ENCODE data around the gene ZBTB44. TPM values are rescaled to one million over a fixed set of nuclear protein-coding genes. Genes with fewer than 3 reads are reported as not detected.

ZBTB44 gene
- total RNA-seq, 1 experiment from 2014 or later: 32.5 TPM

GRCh38 chr11:130178441-130179339 is 136.0 kb downstream of the ZBTB44 start:
- BruUV-seq (replicated peaks): no TSS peak
- Histone ChIP-seq H3K79me2 (ENCODE audit: insufficient read depth, low read length) (peaks cover 79% of the 10 kb centered on the region), H3K4me3 (replicated peaks in 1 of 2; ENCODE audit: low read depth in 1 of 2, low read length in 2 of 2) (no peak overlapping the region), H3K9me2 (ENCODE audit: insufficient read depth) (no peaks in the 10 kb centered on the region), H3K4me2 (ENCODE audit: low read length) (no peak overlapping the region), H3K4me1 (ENCODE audit: control insufficient read depth in 1 of 2, insufficient read depth in 2 of 2, low read length in 2 of 2) (peaks cover 16 to 39% of the 10 kb centered on the region in 2 experiments), H3K36me3 (ENCODE audit: control insufficient read depth in 1 of 2, insufficient read depth in 2 of 2, low read length in 2 of 2) (no peaks in the 10 kb centered on the region), H2AFZ (ENCODE audit: low read depth, low read length, poor library complexity, severe bottlenecking) (no peak overlapping the region), H3K27me3 (ENCODE audit: insufficient read depth, low read length) (no peaks in the 10 kb centered on the region), H3K9ac (ENCODE audit: low read length) (no peak overlapping the region), H4K20me1 (ENCODE audit: insufficient read depth) (peaks cover 6% of the 10 kb centered on the region; the same call in 1 of the 2 replicates), H3K9me3 (ENCODE audit: control insufficient read depth in 1 of 2, insufficient read depth in 1 of 2, low read depth in 1 of 2, low read length in 2 of 2) (no peaks in the 10 kb centered on the region), H3K27ac (ENCODE audit: low read depth, low read length) (no peak overlapping the region)
- DNase-seq (ENCODE audit: low read depth, low spot score) (no peak), ATAC-seq (no peak)
- RAD21 ChIA-PET (ENCODE audit: low non-redundant PET in 1 of 2, low total read pairs in 2 of 2, uncharacterized antibody in 2 of 2, unreplicated experiment in 2 of 2): no interaction called here
- TF ChIP-seq POLR2AphosphoS5 (IDR thresholded peaks at IDR 0.05; ENCODE audit: low read depth, low read length) (no peak), ZFX (IDR thresholded peaks at IDR 0.05) (no peak), FOSL1 (IDR thresholded peaks at IDR 0.05; ENCODE audit: low read depth) (no peak), RAD21 (IDR thresholded peaks at IDR 0.05; ENCODE audit: low read depth) (no peak), EZH2 (IDR thresholded peaks at IDR 0.05) (no peak), ELF1 (IDR thresholded peaks at IDR 0.05; ENCODE audit: borderline replicate concordance, low read depth) (no peak), ZNF274 (IDR thresholded peaks at IDR 0.05; ENCODE audit: low read depth, low read length) (no peak), CEBPB (IDR thresholded peaks at IDR 0.05; ENCODE audit: low read depth) (no peak)
- POLR2A ChIA-PET: no interaction called here
- CTCF ChIA-PET: interaction anchor here (0.7 kb wide), 1 partner anchor 34 kb away, joined by 3 read pairs; no protein-coding TSS in a partner anchor
- intact Hi-C loops (cut with micrococcal nuclease): no loop called here

- intact Hi-C loops (cut with micrococcal nuclease): no loop called here
- peaks cover 86% of the 10 kb centered on the region for H3K79me2 ChIP-seq (ENCODE audit: insufficient read depth, low read length)
- POLR2A ChIA-PET: interaction anchor here (0.7 kb wide), 1 partner anchor 10 kb away, joined by 3 read pairs; no protein-coding TSS in a partner anchor
- no peaks in the 10 kb centered on the region for H3K9me3 ChIP-seq (ENCODE audit: control insufficient read depth in 1 of 2, insufficient read depth in 1 of 2, low read depth in 1 of 2, low read length in 2 of 2)
- ATAC-seq: no peak
- H3K4me2 ChIP-seq (ENCODE audit: low read length): no peak overlapping the region
- BruUV-seq (replicated peaks): no TSS peak
- H2AFZ ChIP-seq (ENCODE audit: low read depth, low read length, poor library complexity, severe bottlenecking): no peak overlapping the region
- H3K27ac ChIP-seq (ENCODE audit: low read depth, low read length): no peak overlapping the region
- RAD21 ChIA-PET (ENCODE audit: low non-redundant PET in 1 of 2, low total read pairs in 2 of 2, uncharacterized antibody in 2 of 2, unreplicated experiment in 2 of 2): no interaction called here
- no peaks in the 10 kb centered on the region for H3K27me3 ChIP-seq (ENCODE audit: insufficient read depth, low read length)
- no peak overlapping the region for H3K9ac ChIP-seq (ENCODE audit: low read length)
- H3K9me2 ChIP-seq (ENCODE audit: insufficient read depth): no peaks in the 10 kb centered on the region
- no peak overlapping the region for H3K4me3 ChIP-seq (replicated peaks in 1 of 2; ENCODE audit: low read depth in 1 of 2, low read length in 2 of 2)
- CTCF ChIA-PET: no interaction called here
- peaks cover 6% of the 10 kb centered on the region; the same call in 1 of the 2 replicates for H4K20me1 ChIP-seq (ENCODE audit: insufficient read depth)
- H3K4me1 ChIP-seq (ENCODE audit: control insufficient read depth in 1 of 2, insufficient read depth in 2 of 2, low read length in 2 of 2): peaks cover 16 to 39% of the 10 kb centered on the region in 2 experiments
- DNase-seq (ENCODE audit: low read depth, low spot score): no peak
- no peaks in the 10 kb centered on the region for H3K36me3 ChIP-seq (ENCODE audit: control insufficient read depth in 1 of 2, insufficient read depth in 2 of 2, low read length in 2 of 2)
- no peak for TF ChIP-seq EZH2phosphoT487 (IDR thresholded peaks at IDR 0.05; ENCODE audit: borderline replicate concordance)
- no peak for TF ChIP-seq CBX3 (IDR thresholded peaks at IDR 0.05; ENCODE audit: low read depth)
- no peak for TF ChIP-seq ZNF274 (IDR thresholded peaks at IDR 0.05; ENCODE audit: low read depth, low read length)
- no peak for TF ChIP-seq POLR2A (IDR thresholded peaks at IDR 0.05; ENCODE audit: borderline replicate concordance, extremely low read depth, insufficient read depth, insufficient read length)
- TF ChIP-seq CEBPB (IDR thresholded peaks at IDR 0.05; ENCODE audit: low read depth): no peak
- TF ChIP-seq ZBTB33 (IDR thresholded peaks at IDR 0.05; ENCODE audit: extremely low read depth, insufficient replicate concordance, low read length): no peak
- no peak for TF ChIP-seq MAX (IDR thresholded peaks at IDR 0.05)
These were observed 136.9 kb downstream of the ZBTB44 start for GRCh38 chr11:130177782-130178181.
